ENCODE results near the gene MEGF6. TPM values are rescaled to one million over a fixed set of nuclear protein-coding genes. Genes with fewer than 3 reads are reported as not detected.
"Not testable (repeated sequence)": the region's sequence is repeated elsewhere in the genome, so short reads cannot be mapped to it uniquely, and the experiment has no call there.

The MEGF6 gene
- total RNA-seq, 2 donors from 2014 or later: 12.4 to 15.8 TPM

GRCh38 chr1:3581296-3582036, 29.8 kb downstream of the MEGF6 start:
- DNase-seq (no peak), ATAC-seq (no peak)
- intact Hi-C loops (cut with DNase I): no loop called here

- no peak for DNase-seq
- no peak for ATAC-seq
- intact Hi-C loops (cut with DNase I): no loop called here
Measured at GRCh38 chr1:3580231-3580630, 31.1 kb downstream of the MEGF6 start.

GRCh38 chr1:3579626-3580025, 31.7 kb downstream of the MEGF6 start:
- intact Hi-C loops (cut with DNase I): no loop called here
- DNase-seq (no peak), ATAC-seq (no peak)

- DNase-seq: no peak
- intact Hi-C loops (cut with DNase I): no loop called here
Measured at GRCh38 chr1:3578906-3579305, 32.4 kb downstream of the MEGF6 start.

GRCh38 chr1:3578433-3578805, 32.9 kb downstream of the MEGF6 start:
- no peak for ATAC-seq
- no peak for DNase-seq
- intact Hi-C loops (cut with DNase I): no loop called here

More at GRCh38 chr1:3578906-3579305, 32.4 kb downstream of the MEGF6 start:
- ATAC-seq: no peak

GRCh38 chr1:3577711-3578432, 33.4 kb downstream of the MEGF6 start:
- peak; percentile 22 to 49 for ATAC-seq
- DNase-seq: no peak
- intact Hi-C loops (cut with DNase I): no loop called here

- intact Hi-C loops (cut with DNase I): no loop called here
- ATAC-seq (peak in 1 of 2 donors; percentile 32), DNase-seq (no peak)
Measured at GRCh38 chr1:3577300-3577699, 34.0 kb downstream of the MEGF6 start.

- DNase-seq (no peak), ATAC-seq (no peak)
- intact Hi-C loops (cut with DNase I): no loop called here
Measured at GRCh38 chr1:3575993-3576392, 35.3 kb downstream of the MEGF6 start.

- ATAC-seq; intact Hi-C loops (cut with DNase I); DNase-seq: not testable (repeated sequence)
Measured at GRCh38 chr1:3575515-3575914, 35.8 kb downstream of the MEGF6 start.

- intact Hi-C loops (cut with DNase I): no loop called here
- DNase-seq (no peak), ATAC-seq (peak in 1 of 2 donors; percentile 17)
Measured at GRCh38 chr1:3573500-3573899, 37.8 kb downstream of the MEGF6 start.

GRCh38 chr1:3572638-3573037, 38.7 kb downstream of the MEGF6 start:
- ATAC-seq; DNase-seq; intact Hi-C loops (cut with DNase I): not testable (repeated sequence)

- intact Hi-C loops (cut with DNase I): no loop called here
- ATAC-seq (no peak), DNase-seq (no peak)
Measured at GRCh38 chr1:3571263-3571662, 40.0 kb downstream of the MEGF6 start.

- intact Hi-C loops (cut with DNase I): no loop called here
Measured at GRCh38 chr1:3570066-3570986, 41.0 kb downstream of the MEGF6 start.

GRCh38 chr1:3569436-3569835, 41.9 kb downstream of the MEGF6 start:
- DNase-seq (no peak), ATAC-seq (no peak)
- intact Hi-C loops (cut with DNase I): no loop called here

More at GRCh38 chr1:3570066-3570986, 41.0 kb downstream of the MEGF6 start:
- ATAC-seq: peak in 1 of 2 donors; percentile 72
- DNase-seq: no peak

GRCh38 chr1:3568815-3569435, 42.4 kb downstream of the MEGF6 start:
- no peak for DNase-seq
- intact Hi-C loops (cut with DNase I): no loop called here
- ATAC-seq: peak; percentile 34

GRCh38 chr1:3566951-3567804, 44.1 kb downstream of the MEGF6 start:
- DNase-seq: no peak
- no peak for ATAC-seq
- intact Hi-C loops (cut with DNase I): no loop called here

- DNase-seq: no peak
- intact Hi-C loops (cut with DNase I): no loop called here
- ATAC-seq: no peak
Measured at GRCh38 chr1:3566003-3566885, 45.1 kb downstream of the MEGF6 start.
